ENCODE results near the gene DMRTC2.

The DMRTC2 gene

GRCh38 chr19:41845001-41845050 is at the start of gene DMRTC2:
TSS of gene DMRTC2 (plus strand) at chr19:41845042. CDS start at chr19:41847429, 2,387 bp downstream.
- no peak for DNase-seq (ENCODE audit: low read depth)

- no peak for DNase-seq (ENCODE audit: low read depth)
Observed at GRCh38 chr19:41796362-41796761, 48.5 kb upstream of the DMRTC2 start, which contains the start of gene CEACAM3. TSS of gene CEACAM3 (plus strand) at chr19:41796587. CDS start at chr19:41796678, 91 bp downstream.

GRCh38 chr19:41796901-41797300 is 47.9 kb upstream of the DMRTC2 start:
- no peak for DNase-seq (ENCODE audit: low read depth)

GRCh38 chr19:41799444-41800000 is 45.3 kb upstream of the DMRTC2 start:
- DNase-seq (ENCODE audit: low read depth): no peak

GRCh38 chr19:41801031-41801430 is 43.8 kb upstream of the DMRTC2 start:
- no peak for DNase-seq (ENCODE audit: low read depth)

GRCh38 chr19:41801792-41802211 is 43.0 kb upstream of the DMRTC2 start:
- DNase-seq (ENCODE audit: low read depth): no peak

GRCh38 chr19:41802770-41803169 is 42.1 kb upstream of the DMRTC2 start:
- no peak for DNase-seq (ENCODE audit: low read depth)

- no peak for DNase-seq (ENCODE audit: low read depth)
Observed at GRCh38 chr19:41804336-41804735, 40.5 kb upstream of the DMRTC2 start.

GRCh38 chr19:41807176-41807575 is 37.7 kb upstream of the DMRTC2 start:
- no peak for DNase-seq (ENCODE audit: low read depth)

- DNase-seq (ENCODE audit: low read depth): no peak
Observed at GRCh38 chr19:41808663-41809566, 35.9 kb upstream of the DMRTC2 start.

- no peak for DNase-seq (ENCODE audit: low read depth)
Observed at GRCh38 chr19:41810301-41810700, 34.5 kb upstream of the DMRTC2 start.

- no peak for DNase-seq (ENCODE audit: low read depth)
Observed at GRCh38 chr19:41811036-41811435, 33.8 kb upstream of the DMRTC2 start.

GRCh38 chr19:41811981-41812380 is 32.9 kb upstream of the DMRTC2 start:
- DNase-seq (ENCODE audit: low read depth): no peak

- DNase-seq (ENCODE audit: low read depth): no peak
Observed at GRCh38 chr19:41813911-41814310, 30.9 kb upstream of the DMRTC2 start.

- no peak for DNase-seq (ENCODE audit: low read depth)
Observed at GRCh38 chr19:41815301-41815700, 29.5 kb upstream of the DMRTC2 start.

GRCh38 chr19:41816761-41817160 is 28.1 kb upstream of the DMRTC2 start:
- no peak for DNase-seq (ENCODE audit: low read depth)

- DNase-seq (ENCODE audit: low read depth): no peak
Observed at GRCh38 chr19:41821003-41821735, 23.7 kb upstream of the DMRTC2 start.

- DNase-seq (ENCODE audit: low read depth): no peak
Observed at GRCh38 chr19:41837981-41838708, 6.7 kb upstream of the DMRTC2 start.

GRCh38 chr19:41839211-41839610 is 5.6 kb upstream of the DMRTC2 start:
- DNase-seq (ENCODE audit: low read depth): no peak

GRCh38 chr19:41843371-41843770 is 1.5 kb upstream of the DMRTC2 start:
- DNase-seq (ENCODE audit: low read depth): no peak

- DNase-seq (ENCODE audit: low read depth): no peak
Observed at GRCh38 chr19:41844601-41845000, 241 bp upstream of the DMRTC2 start, which contains the start of gene LYPD4. TSS of gene LYPD4 (minus strand) at chr19:41844683. CDS start at chr19:41839285, 5,398 bp downstream.

GRCh38 chr19:41845051-41845590 is 279 bp downstream of the DMRTC2 start:
- no peak for DNase-seq (ENCODE audit: low read depth)
